ENCODE data around the gene MED26.
"Not testable (repeated sequence)": the region's sequence is repeated elsewhere in the genome, so short reads cannot be mapped to it uniquely, and the experiment has no call there.

MED26 gene

GRCh38 chr19:16628183-16628983 lies at the start of gene MED26:
Gene MED26 (minus strand): TSS chr19:16628204. CDS start chr19:16627943, 261 bp downstream.
- DNase-seq (ENCODE audit: low read depth, low spot score): peak; percentile 94

GRCh38 chr19:16677055-16677454 lies 49.1 kb upstream of the MED26 start:
- DNase-seq (ENCODE audit: low read depth, low spot score): no peak

- no peak for DNase-seq (ENCODE audit: low read depth, low spot score)
These were observed 48.2 kb upstream of the MED26 start for GRCh38 chr19:16676101-16676798.

GRCh38 chr19:16673839-16674238 lies 45.8 kb upstream of the MED26 start:
- DNase-seq (ENCODE audit: low read depth, low spot score): not testable (repeated sequence)

GRCh38 chr19:16673231-16673630 lies 45.2 kb upstream of the MED26 start:
- DNase-seq (ENCODE audit: low read depth, low spot score): no peak

GRCh38 chr19:16671652-16672274 lies 43.8 kb upstream of the MED26 start:
- no peak for DNase-seq (ENCODE audit: low read depth, low spot score)

GRCh38 chr19:16670291-16670690 lies 42.3 kb upstream of the MED26 start:
- DNase-seq (ENCODE audit: low read depth, low spot score): no peak

GRCh38 chr19:16668702-16669101 lies 40.7 kb upstream of the MED26 start:
- DNase-seq (ENCODE audit: low read depth, low spot score): not testable (repeated sequence)

GRCh38 chr19:16668176-16668575 lies 40.2 kb upstream of the MED26 start:
- no peak for DNase-seq (ENCODE audit: low read depth, low spot score)

GRCh38 chr19:16661480-16662034 lies 33.6 kb upstream of the MED26 start:
- DNase-seq (ENCODE audit: low read depth, low spot score): no peak

- no peak for DNase-seq (ENCODE audit: low read depth, low spot score)
These were observed 32.9 kb upstream of the MED26 start, which contains the start of gene TMEM38A for GRCh38 chr19:16660763-16661479. Gene TMEM38A (plus strand): TSS chr19:16661139. CDS start chr19:16661218, 79 bp downstream.

GRCh38 chr19:16659832-16660708 lies 32.1 kb upstream of the MED26 start, which contains the start of gene SMIM7:
Gene SMIM7 (minus strand): TSS chr19:16660144. CDS start chr19:16660110, 34 bp downstream.
- peak; percentile 98 for DNase-seq (ENCODE audit: low read depth, low spot score)

- no peak for DNase-seq (ENCODE audit: low read depth, low spot score)
These were observed 31.4 kb upstream of the MED26 start for GRCh38 chr19:16659464-16659831.

- no peak for DNase-seq (ENCODE audit: low read depth, low spot score)
These were observed 29.4 kb upstream of the MED26 start for GRCh38 chr19:16657384-16657783.

- DNase-seq (ENCODE audit: low read depth, low spot score): no peak
These were observed 27.7 kb upstream of the MED26 start for GRCh38 chr19:16655727-16656126.

- no peak for DNase-seq (ENCODE audit: low read depth, low spot score)
These were observed 26.6 kb upstream of the MED26 start for GRCh38 chr19:16654627-16655026.

- no peak for DNase-seq (ENCODE audit: low read depth, low spot score)
These were observed 26.1 kb upstream of the MED26 start for GRCh38 chr19:16654140-16654539.

GRCh38 chr19:16652854-16653253 lies 24.9 kb upstream of the MED26 start:
- DNase-seq (ENCODE audit: low read depth, low spot score): no peak

GRCh38 chr19:16651421-16652188 lies 23.6 kb upstream of the MED26 start:
- not testable (repeated sequence) for DNase-seq (ENCODE audit: low read depth, low spot score)

GRCh38 chr19:16650821-16651220 lies 22.8 kb upstream of the MED26 start:
- DNase-seq (ENCODE audit: low read depth, low spot score): no peak

Data from activated CD4-positive, CD25-positive, alpha-beta regulatory T cell treated with anti-CD3 and anti-CD28 coated beads, Interleukin-2, amount 50 U/mL, for 16 hours (primary cell).